B cell (primary cell): ENCODE data around the gene GPC2. TPM values are rescaled to one million over a fixed set of nuclear protein-coding genes. Genes with fewer than 3 reads are reported as not detected.

Experiments used
- ATAC-seq: fragments of 200-7000 bp; cut with Tn5 transposase; one replicate; pipeline ENCODE4 v1.10.0; 2021; ENCODE audit warnings: low read depth, mild to moderate bottlenecking, moderate number of reproducible peaks, moderate library complexity
- CTCF ChIA-PET: fragments of 350-600 bp; sonication (Branson Sonifier 250); formaldehyde crosslinking; loops from one replicate; lab custom pipeline; 2021; ENCODE audit warnings: antibody characterized with exemption, inconsistent platforms; lab: Charles Lee
- POLR2A ChIA-PET: fragments of 350-600 bp; sonication (Branson Sonifier 250); formaldehyde crosslinking; loops from one replicate; lab custom pipeline; 2021; ENCODE audit warnings: antibody characterized with exemption; lab: Charles Lee
- DNase-seq: peaks from one replicate; pipeline ENCODE4 v3.0.0; 2013
- H2AFZ ChIP-seq: 2 replicates; pipeline ENCODE4 v1.6.1; 2012; ENCODE audit warnings: mild to moderate bottlenecking, low read depth, low read length; ENCODE audit not compliant: insufficient read depth, poor library complexity, severe bottlenecking
- H3K27ac ChIP-seq, 2 donors: 1 replicate in 1 of 2; 2 replicates in 1 of 2; pipeline ENCODE4 v1.5.1; 2012 to 2013; ENCODE audit warnings: low read length in 2 of 2, mild to moderate bottlenecking in 2 of 2, moderate library complexity in 1 of 2
- H3K27me3 ChIP-seq, 4 experiments: fragments of 200-600 bp in 1 of 4; sonication (generic) in 1 of 4; replicated peaks in 1 of 4; 1 replicate in 2 of 4; 2 replicates in 2 of 4; pipeline versions ENCODE4 v1.6.1 to v1.7.0; 2013 to 2016; ENCODE audit warnings: low read length in 3 of 4, mild to moderate bottlenecking in 2 of 4, mixed read lengths in 1 of 4, moderate library complexity in 1 of 4; ENCODE audit not compliant: insufficient read depth in 4 of 4, control insufficient read depth in 3 of 4; ENCODE audit errors: control extremely low read depth in 1 of 4
- H3K36me3 ChIP-seq, 2 experiments: replicated peaks in 1 of 2; 1 replicate in 1 of 2; 2 replicates in 1 of 2; pipeline versions ENCODE4 v1.6.1 to v1.7.1; 2013; ENCODE audit warnings: low read length in 1 of 2; ENCODE audit not compliant: insufficient read depth in 2 of 2, control insufficient read depth in 1 of 2; ENCODE audit errors: control extremely low read depth in 1 of 2, extremely low read depth in 1 of 2
- H3K4me1 ChIP-seq, 2 donors: fragments of 200-600 bp in 1 of 2; sonication (generic) in 1 of 2; 1 replicate in 1 of 2; 2 replicates in 1 of 2; pipeline versions ENCODE4 v1.5.1 to v1.6.1; 2013 to 2017; ENCODE audit warnings: low read length in 2 of 2; ENCODE audit not compliant: control insufficient read depth in 2 of 2, insufficient read depth in 2 of 2
- H3K4me2 ChIP-seq: replicated peaks from 2 replicates; pipeline ENCODE3; 2012; ENCODE audit warnings: mild to moderate bottlenecking, low read depth, low read length; ENCODE audit not compliant: poor library complexity, severe bottlenecking
- H3K4me3 ChIP-seq, 5 experiments: fragments of 200-600 bp in 1 of 5; sonication (generic) in 1 of 5; 1 replicate in 3 of 5; 2 replicates in 2 of 5; pipeline versions ENCODE4 v1.5.1 to v1.7.0; 2011 to 2016; ENCODE audit warnings: low read length in 4 of 5, mild to moderate bottlenecking in 4 of 5, low read depth in 2 of 5, control low read depth in 1 of 5, moderate library complexity in 1 of 5; ENCODE audit not compliant: insufficient read depth in 1 of 5; ENCODE audit errors: control extremely low read depth in 1 of 5, extremely low read depth in 1 of 5
- H3K79me2 ChIP-seq: fragments of 200-600 bp; sonication (generic); one replicate; pipeline ENCODE4 v1.6.0; 2016; ENCODE audit warnings: low read length; ENCODE audit not compliant: control insufficient read depth, insufficient read depth
- H3K9ac ChIP-seq: fragments of 200-600 bp; sonication (generic); 2 replicates; pipeline ENCODE4 v1.6.1; 2017; ENCODE audit warnings: mild to moderate bottlenecking, low read length, moderate library complexity
- H3K9me3 ChIP-seq, 3 donors: one replicate each; pipeline versions ENCODE4 v1.6.1 to v1.7.1; 2013; ENCODE audit warnings: low read length in 2 of 3; ENCODE audit not compliant: control insufficient read depth in 2 of 3, insufficient read depth in 1 of 3; ENCODE audit errors: control extremely low read depth in 1 of 3
- H4K20me1 ChIP-seq: 2 replicates; pipeline ENCODE4 v1.6.0; 2012; ENCODE audit warnings: mild to moderate bottlenecking, low read length; ENCODE audit not compliant: insufficient read depth, control insufficient read depth, poor library complexity, severe bottlenecking
- H3K27ac Mint-ChIP-seq: one replicate; pipeline ENCODE4 v1.8.0; 2021; ENCODE audit warnings: mixed read lengths
- H3K27me3 Mint-ChIP-seq: one replicate; pipeline ENCODE4 v1.8.0; 2021; ENCODE audit warnings: mixed read lengths
- H3K4me1 Mint-ChIP-seq: one replicate; pipeline ENCODE4 v1.8.0; 2021; ENCODE audit warnings: mixed read lengths
- H3K4me3 Mint-ChIP-seq: one replicate; pipeline ENCODE4 v1.8.0; 2021; ENCODE audit warnings: mixed read lengths
- H3K9me3 Mint-ChIP-seq: one replicate; pipeline ENCODE4 v1.8.0; 2022; ENCODE audit warnings: mixed read lengths; ENCODE audit not compliant: insufficient read depth
- CTCF ChIP-seq: fragments of 200-600 bp; IDR thresholded peaks from one replicate; pipeline ENCODE4 v1.8.0; 2022; ENCODE audit warnings: antibody characterized with exemption, mild to moderate bottlenecking
- EZH2 ChIP-seq: IDR thresholded peaks from 2 replicates; pipeline ENCODE4 v1.6.1; 2012; ENCODE audit warnings: borderline replicate concordance, low read depth, mild to moderate bottlenecking, moderate library complexity, low read length; ENCODE audit not compliant: insufficient read depth, poor library complexity, severe bottlenecking
- WGBS: methylation state at CpG from one replicate; pipeline ENCODE4 v1.1.5; 2013; ENCODE audit warnings: missing lambda C conversion rate; ENCODE audit not compliant: insufficient coverage; 5-methylcytosine and 5-hydroxymethylcytosine counted together
- intact Hi-C: fragments of 100-400 bp; cut with micrococcal nuclease; formaldehyde crosslinking; loops from one replicate; pipeline ENCODE4 v1.10.0; 2022
- polyA plus RNA-seq: library from polyadenylated mRNA; depleted of rRNA; stranded (reverse); fragments of >200 nt; gene quantifications from 2 replicates; pipeline ENCODE4 v1.2.3, GENCODE V29; 2012
- total RNA-seq, 2 donors: library from RNA; stranded (reverse); fragments of 120-200 nt in 1 of 2; gene quantifications; 1 replicate in 1 of 2; 2 replicates in 1 of 2; pipeline versions ENCODE4 v1.2.3 to v1.2.4, GENCODE V29; 2013 to 2022

The GPC2 gene
- total and polyA plus RNA-seq, 2 donors (not counting 1 experiment from before 2014, with no cell fraction given), result 3.9 to 4.1 TPM

DNA sequence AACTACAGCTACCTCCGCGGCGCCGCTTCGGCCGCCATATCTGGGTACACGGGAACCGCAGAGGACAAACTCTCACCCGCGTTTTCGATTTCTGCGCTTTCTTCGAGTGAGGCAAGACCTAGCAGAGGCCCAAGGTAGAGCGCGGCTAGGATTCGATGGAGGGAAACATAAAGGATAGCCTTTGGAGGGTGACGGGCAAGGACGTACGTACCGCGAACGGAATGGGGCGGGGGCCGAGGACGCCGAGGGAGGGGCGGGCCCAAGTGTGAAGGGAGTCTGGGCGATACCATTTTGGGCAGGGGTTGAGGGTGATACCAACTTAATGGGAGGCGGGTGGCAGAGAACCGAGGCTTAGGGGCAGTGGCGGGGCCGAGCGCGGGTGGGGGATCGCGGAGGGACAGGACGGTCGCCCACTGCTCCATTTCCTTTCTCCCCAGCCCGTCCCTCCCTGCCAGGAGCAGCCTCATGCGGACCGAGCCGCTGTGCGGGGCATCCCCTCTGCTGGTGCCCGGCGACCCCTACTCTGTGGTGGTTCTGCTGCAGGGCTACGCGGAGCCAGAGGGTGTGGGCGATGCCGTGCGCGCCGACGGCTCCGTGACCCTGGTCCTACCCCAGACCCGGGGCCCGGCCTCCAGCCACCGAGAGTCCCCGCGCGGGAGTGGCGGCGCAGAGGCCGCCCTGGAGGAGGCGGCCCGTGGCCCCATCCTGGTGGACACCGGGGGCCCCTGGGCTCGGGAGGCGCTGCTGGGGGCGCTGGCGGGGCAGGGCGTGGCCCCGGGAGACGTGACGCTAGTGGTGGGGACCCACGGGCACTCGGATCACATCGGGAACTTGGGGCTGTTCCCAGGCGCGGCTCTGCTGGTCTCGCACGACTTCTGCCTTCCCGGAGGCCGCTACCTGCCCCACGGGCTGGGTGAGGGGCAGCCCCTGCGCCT, 50.0 kb downstream of the GPC2 start, which contains the start of gene MBLAC1:
Gene MBLAC1 (plus strand): TSS at position 37 of the 935 bp plus-strand sequence. CDS start 429 bp downstream, at position 466.
- ATAC-seq (peak; percentile 83), DNase-seq (peak; percentile 97)
- H3K9ac ChIP-seq, result peak within 1 kb of the TSS; percentile 91
- no peaks in the 10 kb centered on the region for H3K27me3 ChIP-seq
- Mint-ChIP-seq H3K27me3 (no peaks in the 10 kb centered on the region), H3K27ac (peak within 1 kb of the TSS; percentile 100), H3K9me3 (no peaks in the 10 kb centered on the region), H3K4me1 (peaks cover 31% of the 10 kb centered on the region), H3K4me3 (peak within 1 kb of the TSS; percentile 100)
- under 1% methylated on average over 85 of the region's 85 CpGs for WGBS
- no peaks in the 10 kb centered on the region for H3K36me3 ChIP-seq
- H4K20me1 ChIP-seq, result no peaks in the 10 kb centered on the region
- peaks cover 20 to 36% of the 10 kb centered on the region in 2 donors for H3K4me1 ChIP-seq
- CTCF ChIA-PET, result interaction anchor here (0.6 to 6.6 kb wide), 6 partner anchors 15 to 281 kb away, joined by 3 to 43 read pairs (median 10); partner anchors contain the start of genes AP4M1 and MCM7
- peak within 1 kb of the TSS; percentile 100 for H3K4me2 ChIP-seq
- H3K79me2 ChIP-seq, result peaks cover 19% of the 10 kb centered on the region
- no peak for TF ChIP-seq CTCF
- no peak for TF ChIP-seq EZH2
- peak within 1 kb of the TSS; percentile 54 to 84 (median 78) for H3K4me3 ChIP-seq
- peak within 1 kb of the TSS; percentile 83 to 95 for H3K27ac ChIP-seq
- POLR2A ChIA-PET, result interaction anchor here (0.7 to 2.6 kb wide), 3 partner anchors 26 to 302 kb away, joined by 3 to 37 read pairs (median 7); partner anchors contain the start of genes AP4M1 and MCM7
- H2AFZ ChIP-seq, result peak within 1 kb of the TSS; percentile 99
- no peaks in the 10 kb centered on the region for H3K9me3 ChIP-seq
- intact Hi-C loops, result loop anchor here (1.0 kb wide), 7 partner anchors 8 to 301 kb away; partner anchors contain the start of genes AP4M1, CNPY4, LAMTOR4 and MCM7
